ENCODE results near the gene COL4A2. TPM values are rescaled to one million over a fixed set of nuclear protein-coding genes. Genes with fewer than 3 reads are reported as not detected.

COL4A2 gene
- total and polyA plus RNA-seq, 4 donors = 8.0 to 45.2 (median 40.3) TPM

DNA sequence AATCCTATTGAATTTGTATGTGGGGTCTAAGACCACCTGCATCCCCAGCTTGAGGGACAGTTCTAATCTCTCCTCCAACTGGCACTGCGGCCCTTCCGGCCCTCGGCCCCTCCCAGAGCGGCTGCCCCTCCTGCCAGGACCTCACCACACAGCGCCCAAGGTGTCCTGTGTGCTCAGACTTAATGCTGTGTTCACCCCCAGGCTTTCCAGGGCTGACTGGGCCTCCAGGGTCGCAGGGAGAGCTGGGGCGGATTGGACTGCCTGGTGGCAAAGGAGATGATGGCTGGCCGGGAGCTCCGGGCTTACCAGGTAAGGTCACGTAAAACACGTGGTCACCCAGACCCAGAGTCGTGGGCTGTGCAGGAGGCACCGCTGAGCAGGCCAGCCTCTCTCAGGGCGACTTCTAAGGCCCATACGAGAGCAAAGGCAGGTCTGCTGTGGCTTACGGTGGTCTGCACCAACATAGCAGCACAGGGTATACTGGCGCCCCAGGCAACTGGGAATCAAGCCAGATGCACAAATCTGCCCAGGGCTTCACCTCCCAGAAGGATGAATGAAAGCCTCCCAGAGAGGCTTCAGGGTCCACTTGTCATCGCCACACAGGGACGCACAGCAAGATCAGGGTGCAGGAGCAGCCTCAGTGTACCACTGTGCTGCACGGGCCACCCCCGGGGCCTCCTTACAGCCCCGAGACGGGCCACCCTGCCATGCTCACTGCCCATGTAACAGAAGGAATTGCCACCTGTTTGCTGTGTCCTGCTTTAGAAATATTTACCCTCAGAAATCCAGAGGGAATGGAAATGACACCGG lies 185.0 kb downstream of the COL4A2 start:
- H3K4me1 ChIP-seq (ENCODE audit: control insufficient read depth in 4 of 4, insufficient read depth in 4 of 4, low read length in 3 of 4) = peaks cover 0 to 1% (median 0%) of the 10 kb centered on the region in 4 donors
- no peaks in the 10 kb centered on the region for H3K27me3 ChIP-seq (ENCODE audit: control insufficient read depth in 4 of 4, insufficient read depth in 4 of 4, low read length in 3 of 4)
- no peak for DNase-seq (ENCODE audit: low spot score)
- TF ChIP-seq RAD21 (IDR thresholded peaks at IDR 0.05) (no peak), GABPA (IDR thresholded peaks at IDR 0.05 in 1 of 2, conservative IDR thresholded peaks at IDR 0.05 in 1 of 2) (no peak)
- H3K4me3 ChIP-seq (ENCODE audit: low read depth in 1 of 3, low read length in 3 of 3) = no peak overlapping the region
- 94% methylated on average over 24 of the region's 24 CpGs for WGBS
- no peak overlapping the region for H3K27ac ChIP-seq (ENCODE audit: low read depth in 1 of 2, low read length in 2 of 2)
- peaks cover 0 to 5% (median 0%) of the 10 kb centered on the region in 4 donors for H3K36me3 ChIP-seq (ENCODE audit: control insufficient read depth in 4 of 4, insufficient read depth in 3 of 4, low read depth in 1 of 4, low read length in 3 of 4)
- H3K9ac ChIP-seq (ENCODE audit: low read depth in 1 of 2, low read length in 2 of 2) = no peak overlapping the region
- no peaks in the 10 kb centered on the region for H3K9me3 ChIP-seq (ENCODE audit: control insufficient read depth in 4 of 4, low read length in 3 of 4)

DNA sequence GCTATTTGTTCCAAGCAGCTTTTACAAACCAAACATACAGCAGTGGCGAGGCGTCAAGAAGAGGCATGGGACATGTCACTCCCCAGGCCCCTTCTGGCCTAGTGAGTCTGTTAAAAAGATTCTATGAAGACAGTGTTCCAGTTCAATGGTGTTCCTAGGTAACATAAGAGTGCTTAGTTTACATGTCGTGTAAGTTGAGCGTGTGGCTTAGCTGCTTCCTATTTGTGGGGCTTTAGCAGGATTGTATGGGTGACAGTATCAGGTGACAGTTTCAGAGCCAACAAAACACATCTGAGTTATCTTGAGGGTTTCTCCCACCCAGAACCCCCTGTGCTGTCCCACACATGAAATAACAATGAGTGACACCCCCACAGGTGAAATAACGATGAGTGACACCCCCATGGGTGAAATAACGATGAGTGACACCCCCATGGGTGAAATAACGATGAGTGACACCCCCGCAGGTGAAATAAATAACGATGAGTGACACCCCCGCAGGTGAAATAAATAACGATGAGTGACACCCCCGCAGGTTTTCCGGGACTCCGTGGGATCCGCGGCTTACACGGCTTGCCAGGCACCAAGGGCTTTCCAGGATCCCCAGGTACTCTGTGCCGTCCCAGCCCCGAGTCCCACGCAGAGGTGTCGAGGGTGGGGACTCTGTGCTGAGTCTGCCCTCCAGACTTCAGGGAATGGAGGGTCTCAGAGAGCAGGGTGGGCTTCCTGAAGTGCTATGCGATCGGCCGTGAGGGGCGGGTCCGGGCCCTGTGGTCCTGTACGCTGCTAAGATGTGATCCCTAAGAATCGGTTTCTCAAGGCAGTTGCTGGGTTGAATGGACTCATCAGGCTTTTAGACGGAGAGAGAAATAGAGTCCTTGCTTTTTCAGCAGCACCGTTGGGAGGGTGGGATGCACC lies 185.9 kb downstream of the COL4A2 start:
- no peak overlapping the region for H3K9ac ChIP-seq (ENCODE audit: low read depth in 1 of 2, low read length in 2 of 2)
- peaks cover 0 to 5% (median 0%) of the 10 kb centered on the region in 4 donors for H3K36me3 ChIP-seq (ENCODE audit: control insufficient read depth in 4 of 4, insufficient read depth in 3 of 4, low read depth in 1 of 4, low read length in 3 of 4)
- TF ChIP-seq HNF4G (IDR thresholded peaks at IDR 0.05) (no peak), HNF4A (conservative IDR thresholded peaks at IDR 0.05) (no peak), TAF1 (conservative IDR thresholded peaks at IDR 0.05) (no peak), JUND (IDR thresholded peaks at IDR 0.05) (no peak), EGR1 (IDR thresholded peaks at IDR 0.05; ENCODE audit: low read depth in 2 of 2) (no peak), SP1 (IDR thresholded peaks at IDR 0.05) (no peak), FOXA2 (IDR thresholded peaks at IDR 0.05) (no peak), NR2F2 (IDR thresholded peaks at IDR 0.05) (no peak), GABPA (IDR thresholded peaks at IDR 0.05 in 1 of 2, conservative IDR thresholded peaks at IDR 0.05 in 1 of 2) (no peak), RAD21 (IDR thresholded peaks at IDR 0.05) (no peak), FOXA1 (IDR thresholded peaks at IDR 0.05) (no peak), YY1 (IDR thresholded peaks at IDR 0.05) (no peak), RXRA (IDR thresholded peaks at IDR 0.05) (no peak)
- TF ChIP-seq, protein P1, sequence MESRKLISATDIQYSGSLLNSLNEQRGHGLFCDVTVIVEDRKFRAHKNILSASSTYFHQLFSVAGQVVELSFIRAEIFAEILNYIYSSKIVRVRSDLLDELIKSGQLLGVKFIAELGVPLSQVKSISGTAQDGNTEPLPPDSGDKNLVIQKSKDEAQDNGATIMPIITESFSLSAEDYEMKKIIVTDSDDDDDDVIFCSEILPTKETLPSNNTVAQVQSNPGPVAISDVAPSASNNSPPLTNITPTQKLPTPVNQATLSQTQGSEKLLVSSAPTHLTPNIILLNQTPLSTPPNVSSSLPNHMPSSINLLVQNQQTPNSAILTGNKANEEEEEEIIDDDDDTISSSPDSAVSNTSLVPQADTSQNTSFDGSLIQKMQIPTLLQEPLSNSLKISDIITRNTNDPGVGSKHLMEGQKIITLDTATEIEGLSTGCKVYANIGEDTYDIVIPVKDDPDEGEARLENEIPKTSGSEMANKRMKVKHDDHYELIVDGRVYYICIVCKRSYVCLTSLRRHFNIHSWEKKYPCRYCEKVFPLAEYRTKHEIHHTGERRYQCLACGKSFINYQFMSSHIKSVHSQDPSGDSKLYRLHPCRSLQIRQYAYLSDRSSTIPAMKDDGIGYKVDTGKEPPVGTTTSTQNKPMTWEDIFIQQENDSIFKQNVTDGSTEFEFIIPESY (IDR thresholded peaks at IDR 0.05) = no peak
- TF ChIP-seq, protein P2, sequence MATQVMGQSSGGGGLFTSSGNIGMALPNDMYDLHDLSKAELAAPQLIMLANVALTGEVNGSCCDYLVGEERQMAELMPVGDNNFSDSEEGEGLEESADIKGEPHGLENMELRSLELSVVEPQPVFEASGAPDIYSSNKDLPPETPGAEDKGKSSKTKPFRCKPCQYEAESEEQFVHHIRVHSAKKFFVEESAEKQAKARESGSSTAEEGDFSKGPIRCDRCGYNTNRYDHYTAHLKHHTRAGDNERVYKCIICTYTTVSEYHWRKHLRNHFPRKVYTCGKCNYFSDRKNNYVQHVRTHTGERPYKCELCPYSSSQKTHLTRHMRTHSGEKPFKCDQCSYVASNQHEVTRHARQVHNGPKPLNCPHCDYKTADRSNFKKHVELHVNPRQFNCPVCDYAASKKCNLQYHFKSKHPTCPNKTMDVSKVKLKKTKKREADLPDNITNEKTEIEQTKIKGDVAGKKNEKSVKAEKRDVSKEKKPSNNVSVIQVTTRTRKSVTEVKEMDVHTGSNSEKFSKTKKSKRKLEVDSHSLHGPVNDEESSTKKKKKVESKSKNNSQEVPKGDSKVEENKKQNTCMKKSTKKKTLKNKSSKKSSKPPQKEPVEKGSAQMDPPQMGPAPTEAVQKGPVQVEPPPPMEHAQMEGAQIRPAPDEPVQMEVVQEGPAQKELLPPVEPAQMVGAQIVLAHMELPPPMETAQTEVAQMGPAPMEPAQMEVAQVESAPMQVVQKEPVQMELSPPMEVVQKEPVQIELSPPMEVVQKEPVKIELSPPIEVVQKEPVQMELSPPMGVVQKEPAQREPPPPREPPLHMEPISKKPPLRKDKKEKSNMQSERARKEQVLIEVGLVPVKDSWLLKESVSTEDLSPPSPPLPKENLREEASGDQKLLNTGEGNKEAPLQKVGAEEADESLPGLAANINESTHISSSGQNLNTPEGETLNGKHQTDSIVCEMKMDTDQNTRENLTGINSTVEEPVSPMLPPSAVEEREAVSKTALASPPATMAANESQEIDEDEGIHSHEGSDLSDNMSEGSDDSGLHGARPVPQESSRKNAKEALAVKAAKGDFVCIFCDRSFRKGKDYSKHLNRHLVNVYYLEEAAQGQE (IDR thresholded peaks at IDR 0.05) = no peak
- TF ChIP-seq, protein P3, sequence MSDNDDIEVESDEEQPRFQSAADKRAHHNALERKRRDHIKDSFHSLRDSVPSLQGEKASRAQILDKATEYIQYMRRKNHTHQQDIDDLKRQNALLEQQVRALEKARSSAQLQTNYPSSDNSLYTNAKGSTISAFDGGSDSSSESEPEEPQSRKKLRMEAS (IDR thresholded peaks at IDR 0.05) = no peak
- TF ChIP-seq, protein P4, sequence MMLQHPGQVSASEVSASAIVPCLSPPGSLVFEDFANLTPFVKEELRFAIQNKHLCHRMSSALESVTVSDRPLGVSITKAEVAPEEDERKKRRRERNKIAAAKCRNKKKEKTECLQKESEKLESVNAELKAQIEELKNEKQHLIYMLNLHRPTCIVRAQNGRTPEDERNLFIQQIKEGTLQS (IDR thresholded peaks at IDR 0.05) = no peak
- H3K27me3 ChIP-seq (ENCODE audit: control insufficient read depth in 4 of 4, insufficient read depth in 4 of 4, low read length in 3 of 4) = no peaks in the 10 kb centered on the region
- peaks cover 0 to 2% (median 0%) of the 10 kb centered on the region in 4 donors for H3K4me1 ChIP-seq (ENCODE audit: control insufficient read depth in 4 of 4, insufficient read depth in 4 of 4, low read length in 3 of 4)
- H3K9me3 ChIP-seq (ENCODE audit: control insufficient read depth in 4 of 4, low read length in 3 of 4) = no peaks in the 10 kb centered on the region
- 92% methylated on average over 30 of the region's 30 CpGs for WGBS
- H3K27ac ChIP-seq (ENCODE audit: low read depth in 1 of 2, low read length in 2 of 2) = no peak overlapping the region
- no peak overlapping the region for H3K4me3 ChIP-seq (ENCODE audit: low read depth in 1 of 3, low read length in 3 of 3)
- DNase-seq (ENCODE audit: low spot score) = no peak

Measured in liver (tissue), 9 donors.